HG02852 (cell line): ENCODE results near the gene EFNA4.

Experiments
- ATAC-seq: cut with Tn5 transposase; IDR thresholded peaks from one replicate; pipeline ENCODE4 v1.9.1; 2021; ENCODE audit warnings: mild to moderate bottlenecking, moderate library complexity; ENCODE audit not compliant: unreplicated experiment

EFNA4 gene

DNA sequence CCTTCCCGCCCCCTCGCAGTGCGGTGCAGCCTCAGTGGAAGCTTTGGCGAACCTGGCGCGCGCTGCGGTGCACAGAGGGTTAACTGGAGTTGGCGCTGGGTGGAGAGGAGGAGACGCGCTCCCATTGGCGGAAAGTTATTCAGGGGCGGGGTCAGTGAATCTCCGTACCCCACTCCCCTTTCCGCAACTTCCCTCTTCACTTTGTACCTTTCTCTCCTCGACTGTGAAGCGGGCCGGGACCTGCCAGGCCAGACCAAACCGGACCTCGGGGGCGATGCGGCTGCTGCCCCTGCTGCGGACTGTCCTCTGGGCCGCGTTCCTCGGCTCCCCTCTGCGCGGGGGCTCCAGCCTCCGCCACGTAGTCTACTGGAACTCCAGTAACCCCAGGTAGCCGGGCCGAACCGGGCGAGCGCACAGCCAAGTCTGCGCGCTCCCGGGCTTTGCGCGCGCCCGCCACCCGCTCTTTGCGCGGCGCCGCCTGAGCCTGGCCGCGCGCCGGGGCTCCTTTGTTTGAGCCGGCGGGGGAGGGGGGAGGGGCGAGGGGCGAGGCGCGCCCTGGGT lies at the start of gene EFNA4:
Gene EFNA4 (plus strand): TSS at position 191 of the 561 bp plus-strand sequence. CDS start 84 bp downstream, at position 275.
- ATAC-seq: peak; percentile 79

DNA sequence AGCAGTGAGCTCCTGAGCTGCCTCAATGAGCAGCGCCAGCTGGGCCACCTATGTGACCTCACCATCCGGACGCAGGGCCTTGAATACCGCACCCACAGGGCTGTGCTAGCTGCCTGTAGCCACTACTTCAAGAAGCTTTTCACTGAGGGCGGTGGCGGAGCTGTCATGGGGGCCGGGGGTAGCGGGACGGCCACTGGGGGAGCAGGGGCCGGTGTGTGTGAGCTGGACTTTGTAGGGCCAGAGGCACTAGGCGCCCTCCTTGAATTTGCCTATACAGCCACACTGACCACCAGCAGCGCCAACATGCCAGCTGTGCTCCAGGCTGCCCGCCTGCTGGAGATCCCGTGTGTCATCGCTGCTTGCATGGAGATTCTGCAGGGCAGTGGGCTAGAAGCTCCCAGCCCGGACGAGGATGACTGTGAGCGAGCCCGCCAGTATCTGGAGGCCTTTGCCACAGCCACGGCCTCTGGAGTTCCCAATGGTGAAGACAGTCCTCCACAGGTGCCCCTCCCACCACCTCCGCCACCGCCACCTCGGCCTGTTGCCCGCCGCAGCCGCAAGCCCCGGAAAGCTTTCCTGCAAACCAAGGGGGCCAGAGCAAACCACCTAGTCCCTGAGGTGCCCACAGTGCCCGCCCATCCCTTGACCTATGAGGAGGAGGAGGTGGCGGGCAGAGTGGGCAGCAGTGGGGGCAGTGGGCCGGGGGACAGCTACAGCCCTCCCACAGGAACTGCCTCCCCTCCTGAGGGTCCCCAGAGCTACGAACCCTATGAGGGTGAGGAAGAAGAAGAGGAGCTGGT lies 48.6 kb upstream of the EFNA4 start:
- ATAC-seq: no peak

DNA sequence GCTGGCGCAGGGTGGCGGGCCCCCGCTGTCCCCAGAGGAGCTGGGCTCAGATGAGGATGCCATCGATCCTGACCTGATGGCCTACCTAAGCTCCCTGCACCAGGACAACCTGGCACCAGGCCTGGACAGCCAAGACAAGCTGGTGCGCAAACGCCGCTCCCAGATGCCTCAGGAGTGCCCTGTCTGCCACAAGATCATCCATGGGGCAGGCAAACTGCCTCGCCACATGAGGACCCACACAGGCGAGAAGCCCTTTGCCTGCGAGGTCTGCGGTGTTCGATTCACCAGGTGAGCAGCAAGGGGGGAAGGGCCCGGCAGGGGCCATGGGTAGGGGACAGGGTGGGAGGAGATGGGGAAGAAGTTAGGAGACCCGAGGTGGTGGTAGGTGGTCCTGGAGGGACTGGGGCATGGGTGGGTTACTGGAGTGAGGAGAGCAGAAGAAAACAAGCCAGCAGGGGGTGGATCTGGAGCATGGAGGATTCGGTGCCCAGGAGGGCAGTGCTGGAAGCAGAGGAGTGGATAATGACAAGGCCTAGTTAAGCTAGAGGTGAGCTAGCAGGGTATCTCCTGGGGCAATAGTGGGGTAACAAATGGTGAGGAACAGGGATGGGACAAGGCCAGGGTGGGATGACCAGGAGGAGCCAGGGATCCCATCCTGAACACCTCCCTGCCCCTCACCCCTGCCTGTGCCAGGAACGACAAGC lies 47.9 kb upstream of the EFNA4 start:
- no peak for ATAC-seq

DNA sequence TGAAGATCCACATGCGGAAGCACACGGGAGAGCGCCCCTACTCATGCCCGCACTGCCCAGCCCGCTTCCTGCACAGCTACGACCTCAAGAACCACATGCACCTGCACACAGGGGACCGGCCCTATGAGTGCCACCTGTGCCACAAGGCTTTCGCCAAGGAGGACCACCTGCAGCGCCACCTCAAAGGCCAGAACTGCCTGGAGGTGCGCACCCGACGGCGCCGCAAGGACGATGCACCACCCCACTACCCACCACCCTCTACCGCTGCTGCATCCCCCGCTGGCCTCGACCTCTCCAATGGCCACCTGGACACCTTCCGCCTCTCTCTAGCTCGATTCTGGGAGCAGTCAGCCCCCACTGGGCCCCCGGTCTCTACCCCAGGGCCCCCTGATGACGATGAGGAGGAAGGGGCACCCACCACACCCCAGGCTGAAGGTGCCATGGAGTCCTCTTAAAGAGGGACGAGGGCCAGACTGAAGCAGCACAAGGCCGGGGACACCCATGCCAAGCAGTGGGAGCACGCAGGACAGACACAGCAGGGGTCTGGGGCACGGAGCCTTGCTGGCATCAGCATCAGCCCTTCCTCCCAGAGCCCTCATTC lies 47.2 kb upstream of the EFNA4 start:
- no peak for ATAC-seq

DNA sequence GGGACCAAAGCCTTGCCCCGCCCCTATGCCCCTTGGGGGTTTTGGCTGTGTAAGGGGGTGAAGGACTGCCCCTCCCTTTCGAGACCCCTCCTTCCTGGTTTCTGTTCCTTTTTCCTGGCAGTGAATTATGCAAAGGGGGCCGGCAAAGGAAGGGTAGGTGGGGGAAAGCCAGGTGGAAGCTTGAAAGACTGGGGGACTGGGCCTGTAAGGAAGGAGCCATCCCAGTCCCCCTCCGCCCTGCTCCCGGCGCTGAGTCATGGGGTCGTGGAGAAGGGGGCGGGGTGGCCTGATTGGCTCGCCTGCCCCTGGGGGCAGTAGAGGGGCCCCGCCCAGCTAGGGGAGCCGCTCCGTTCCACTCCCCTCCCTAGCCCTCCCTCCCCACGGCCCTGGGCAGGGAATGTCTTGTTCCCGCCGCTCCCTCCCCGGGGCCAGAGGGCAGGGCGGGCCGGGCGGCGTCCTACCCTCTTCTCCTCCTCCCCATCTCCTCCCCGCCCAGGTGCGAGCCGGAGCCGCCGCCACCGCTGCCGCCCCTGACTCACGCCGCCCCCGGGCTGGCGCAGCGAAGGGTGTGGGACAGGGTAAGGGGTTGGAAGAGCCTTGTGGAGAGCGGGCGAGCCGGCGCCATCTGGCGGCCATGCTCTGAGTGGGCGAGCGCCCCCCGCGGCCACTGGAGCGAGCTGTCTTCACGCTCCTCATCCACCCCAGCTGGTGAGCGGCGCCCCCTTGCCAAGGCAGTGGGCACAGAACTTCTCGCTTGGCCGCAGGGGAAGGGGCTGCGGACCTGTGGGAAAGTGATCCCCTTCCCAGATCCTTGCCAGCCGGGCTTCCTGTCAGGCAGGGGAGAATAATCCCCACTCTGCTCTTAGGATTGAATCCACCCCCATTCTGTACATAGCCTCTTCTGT lies 46.2 kb upstream of the EFNA4 start:
- peak; percentile 70 for ATAC-seq

- peak; percentile 20 for ATAC-seq
Observed at GRCh38 chr1:155017946-155018316, 45.6 kb upstream of the EFNA4 start.

- ATAC-seq: no peak
Observed at GRCh38 chr1:155018617-155019348, 44.8 kb upstream of the EFNA4 start.

GRCh38 chr1:155019377-155020245 lies 43.9 kb upstream of the EFNA4 start:
- no peak for ATAC-seq

DNA sequence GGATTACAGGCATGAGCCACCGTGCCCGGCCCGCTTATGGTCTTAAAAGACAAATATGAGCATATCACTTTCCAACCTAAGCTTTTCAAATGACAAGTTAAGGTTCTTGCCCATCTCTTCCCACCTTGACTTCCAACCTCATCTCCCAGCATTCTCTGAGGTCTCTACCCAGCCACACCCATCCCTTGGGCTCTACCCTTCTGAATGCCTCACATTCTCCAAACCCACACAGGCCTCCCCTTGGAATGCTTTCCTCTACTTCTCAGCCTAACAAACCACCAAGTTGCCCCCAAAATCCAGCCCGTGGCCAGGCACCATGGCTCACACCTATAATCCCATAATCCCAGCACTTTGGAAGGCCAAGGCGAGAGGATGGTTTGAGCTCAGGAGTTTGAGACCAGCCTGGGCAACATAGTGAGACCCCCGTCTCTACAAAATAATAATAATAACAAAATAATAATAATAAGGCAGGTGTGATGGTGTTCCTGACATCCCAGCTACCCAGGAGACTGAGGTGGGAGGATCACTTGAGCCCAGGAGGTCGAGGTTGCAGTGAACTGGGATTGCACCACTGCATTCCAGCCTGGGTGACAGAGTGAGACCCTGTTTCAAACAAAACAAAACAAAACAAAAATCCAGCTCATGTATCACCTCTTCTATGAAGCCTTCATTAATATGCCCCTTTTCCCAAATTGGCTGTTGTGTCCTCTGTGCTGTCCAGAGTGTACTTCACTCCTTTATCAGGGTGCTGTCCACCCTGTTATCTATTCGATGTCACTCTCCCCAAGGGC lies 41.2 kb upstream of the EFNA4 start:
- ATAC-seq: no peak

DNA sequence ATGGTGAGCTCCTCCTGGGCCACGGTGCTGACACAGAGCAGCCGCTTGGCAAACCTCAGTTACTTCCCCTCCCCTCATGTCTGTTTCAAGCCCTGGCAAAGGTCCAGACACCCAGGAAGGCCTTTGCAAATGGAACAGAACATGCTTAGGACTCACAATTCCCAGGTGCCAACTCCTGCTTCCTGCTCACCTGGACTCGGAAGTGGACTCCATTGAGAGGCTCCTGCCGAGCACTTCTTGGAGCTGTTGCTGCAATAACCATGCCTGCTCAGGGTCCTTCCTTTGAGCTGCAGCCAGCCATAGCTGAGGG lies 40.7 kb upstream of the EFNA4 start:
- no peak for ATAC-seq

- no peak for ATAC-seq
Observed at GRCh38 chr1:155023627-155024026, 39.9 kb upstream of the EFNA4 start.

DNA sequence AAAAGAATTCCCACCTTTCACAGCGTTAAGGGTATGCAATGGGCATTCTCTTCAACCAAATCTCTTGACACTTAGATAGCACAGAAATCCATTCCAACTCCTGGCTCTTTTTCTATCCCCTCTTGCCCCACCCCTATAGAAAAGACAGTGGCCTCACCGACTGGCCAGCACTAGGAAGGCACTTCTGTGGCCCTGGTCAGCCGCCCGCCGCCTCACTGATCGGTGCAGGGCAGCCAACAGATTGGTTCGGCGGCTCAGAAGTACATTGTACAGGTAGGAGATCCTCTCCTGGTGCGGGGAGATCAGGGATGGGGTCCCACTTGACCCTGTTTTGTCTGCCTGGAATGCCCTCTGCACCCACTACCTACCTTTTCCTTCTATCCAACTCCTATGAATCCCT lies 39.2 kb upstream of the EFNA4 start:
- no peak for ATAC-seq

- ATAC-seq: no peak
Observed at GRCh38 chr1:155026154-155026553, 37.4 kb upstream of the EFNA4 start.

DNA sequence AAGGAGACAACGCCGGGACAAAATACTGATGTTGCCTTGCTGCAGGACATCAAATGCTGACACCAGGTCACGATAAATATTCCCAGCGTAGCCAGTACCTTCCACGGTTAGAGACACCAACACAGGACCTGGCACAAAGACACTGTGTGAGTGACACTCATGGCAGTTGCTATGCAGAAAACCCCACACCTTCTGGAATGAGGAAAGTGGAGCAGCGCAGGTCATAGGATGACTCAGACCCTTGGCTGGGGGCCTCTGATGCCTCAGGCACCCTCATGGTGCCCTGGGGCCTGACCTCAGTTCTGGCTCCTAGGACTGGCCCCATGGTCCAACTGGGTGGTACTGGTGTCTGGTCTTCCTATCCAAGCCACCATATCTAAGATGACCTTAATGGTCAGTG lies 37.0 kb upstream of the EFNA4 start:
- no peak for ATAC-seq

DNA sequence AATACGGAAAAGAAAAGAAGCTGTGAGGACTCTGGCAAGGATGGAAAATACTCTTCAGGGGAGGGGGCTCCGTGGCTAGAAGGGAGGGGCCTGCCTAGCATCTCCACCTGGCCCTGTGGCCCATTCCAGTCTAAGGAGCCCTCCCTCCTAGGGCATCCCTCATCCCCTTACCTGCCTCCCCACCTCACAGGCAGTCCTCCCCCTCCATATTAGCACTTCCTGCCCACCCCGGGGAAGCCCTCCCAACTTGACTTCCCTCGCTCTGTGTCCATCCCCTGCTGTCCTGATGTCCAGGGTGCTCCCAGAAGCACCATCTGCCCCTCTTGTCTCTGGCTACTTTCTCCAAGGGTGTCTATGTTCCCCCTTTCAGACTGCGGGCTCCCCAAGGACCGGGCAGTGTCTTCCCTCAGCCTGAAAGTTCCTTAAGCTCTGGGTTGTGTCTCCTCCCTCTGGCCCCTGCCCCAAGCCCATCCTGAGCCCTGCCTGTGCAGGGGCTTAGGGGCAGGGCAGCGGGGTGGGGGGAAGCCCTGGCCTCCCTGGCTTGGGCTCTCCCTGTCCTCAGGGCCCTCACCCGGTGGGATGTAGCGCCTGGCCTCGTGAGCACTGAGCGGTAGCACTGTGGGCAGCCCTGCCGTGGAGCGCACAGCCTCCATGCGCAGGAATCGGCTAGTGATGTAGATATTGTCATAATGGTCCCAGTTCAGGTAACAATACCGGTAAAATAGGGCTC lies 33.9 kb upstream of the EFNA4 start:
- ATAC-seq: no peak

GRCh38 chr1:155030243-155030795 lies 33.2 kb upstream of the EFNA4 start:
- ATAC-seq: no peak

DNA sequence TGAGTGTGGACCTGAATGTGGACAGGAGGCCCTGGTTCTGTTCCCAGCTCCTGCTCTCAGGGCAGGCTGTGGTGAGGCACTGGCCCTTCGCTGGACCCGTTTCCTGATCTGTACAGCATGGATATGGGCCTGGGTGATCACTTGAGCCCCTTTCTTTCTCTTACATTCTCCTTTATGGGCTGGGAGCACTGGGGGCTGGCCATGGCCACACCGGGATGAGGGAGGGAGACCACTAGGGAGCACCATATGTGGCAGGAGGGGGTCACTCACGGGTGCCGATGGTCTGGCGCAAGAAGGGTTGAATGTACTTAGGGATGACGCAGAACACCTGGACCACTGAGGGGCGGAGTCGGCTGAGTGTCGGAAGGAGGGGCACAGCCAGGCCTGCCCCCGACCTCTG lies 32.6 kb upstream of the EFNA4 start:
- ATAC-seq: no peak
